DND-41 (cell line): ENCODE results near the gene ULBP3.

Experiments
- ATAC-seq: fragments of 200-7000 bp; cut with Tn5 transposase; 3 replicates; pipeline ENCODE4 v1.9.1; 2021; ENCODE audit warnings: low read depth; ENCODE audit not compliant: insufficient read depth
- DNase-seq: peaks from one replicate; pipeline ENCODE4 v3.0.0-alpha.2; 2020
- H2AFZ ChIP-seq: 2 replicates; pipeline ENCODE4 v1.6.0; 2012; ENCODE audit warnings: low read depth, low read length
- H3K27ac ChIP-seq: 2 replicates; pipeline ENCODE4 v1.5.1; 2012; ENCODE audit warnings: low read length, inconsistent platforms
- H3K27me3 ChIP-seq: fragments of 200-600 bp; sonication (generic); 2 replicates; pipeline ENCODE4 v1.6.0; 2012; ENCODE audit warnings: low read length, mild to moderate bottlenecking, inconsistent platforms; ENCODE audit not compliant: insufficient read depth, poor library complexity
- H3K36me3 ChIP-seq: 2 replicates; pipeline ENCODE4 v1.5.1; 2012; ENCODE audit warnings: low read length, inconsistent platforms; ENCODE audit not compliant: insufficient read depth
- H3K4me1 ChIP-seq: 2 replicates; pipeline ENCODE4 v1.5.1; 2012; ENCODE audit warnings: mild to moderate bottlenecking, low read length; ENCODE audit not compliant: insufficient read depth
- H3K4me2 ChIP-seq: 2 replicates; pipeline ENCODE4 v1.6.0; 2012; ENCODE audit warnings: mild to moderate bottlenecking, moderate library complexity, low read length, inconsistent platforms; ENCODE audit not compliant: insufficient read depth
- H3K4me3 ChIP-seq, 2 experiments: fragments of 200-600 bp in 1 of 2; shearing (Covaris generic) in 1 of 2; 2 replicates each; pipeline ENCODE4 v1.5.1; 2012 to 2016; ENCODE audit warnings: inconsistent platforms in 2 of 2, low read length in 2 of 2, mild to moderate bottlenecking in 2 of 2, low read depth in 1 of 2, moderate library complexity in 1 of 2
- H3K79me2 ChIP-seq: 2 replicates; pipeline ENCODE4 v1.6.0; 2012; ENCODE audit warnings: low read length, inconsistent platforms; ENCODE audit not compliant: insufficient read depth
- H3K9ac ChIP-seq: 2 replicates; pipeline ENCODE4 v1.6.0; 2012; ENCODE audit warnings: low read depth, mild to moderate bottlenecking, inconsistent platforms, low read length, moderate library complexity
- H3K9me3 ChIP-seq: 2 replicates; pipeline ENCODE4 v1.5.1; 2012; ENCODE audit warnings: low read length, moderate library complexity, mild to moderate bottlenecking, inconsistent platforms; ENCODE audit not compliant: insufficient read depth, severe bottlenecking
- H4K20me1 ChIP-seq: 2 replicates; pipeline ENCODE4 v1.6.0; 2012; ENCODE audit warnings: low read length; ENCODE audit not compliant: insufficient read depth
- EZH2 ChIP-seq: IDR thresholded peaks from 3 replicates; pipeline ENCODE4 v1.6.1; 2012; ENCODE audit warnings: borderline replicate concordance, low read depth, mild to moderate bottlenecking, moderate library complexity, low read length, inconsistent platforms; ENCODE audit not compliant: severe bottlenecking
- TF ChIP-seq, protein P1 (sequence below): IDR thresholded peaks from 2 replicates; pipeline ENCODE4 v1.5.1; 2012; ENCODE audit warnings: borderline replicate concordance, low read length, moderate library complexity, mild to moderate bottlenecking; ENCODE audit not compliant: poor library complexity, severe bottlenecking; ENCODE audit errors: extremely low read depth

The ULBP3 gene

DNA sequence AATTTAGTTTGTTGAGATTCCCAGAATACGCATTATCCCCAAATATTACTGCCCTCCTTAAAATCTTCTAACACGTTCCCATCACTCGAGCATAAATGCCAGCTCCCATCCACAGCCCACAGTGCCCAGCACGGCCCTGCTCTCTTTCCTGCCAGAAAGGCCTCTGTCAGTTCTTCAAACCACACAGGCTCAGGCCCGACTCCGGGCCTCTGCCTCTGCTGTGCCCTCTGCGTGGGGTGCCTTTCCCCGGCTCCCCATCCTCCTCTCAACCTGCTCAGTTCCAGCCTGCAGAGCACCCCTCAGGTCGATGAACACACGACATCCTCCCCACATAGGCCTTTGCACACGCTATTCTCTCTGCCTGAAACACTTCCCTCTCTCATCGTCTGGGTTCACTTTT, 12.8 kb downstream of the ULBP3 start:
- H3K27ac ChIP-seq, result no peak overlapping the region
- no peaks in the 10 kb centered on the region for H3K9me3 ChIP-seq
- no peaks in the 10 kb centered on the region for H3K4me1 ChIP-seq
- H3K4me2 ChIP-seq, result no peak overlapping the region
- H4K20me1 ChIP-seq, result no peaks in the 10 kb centered on the region; the same call in 1 of the 2 replicates
- ATAC-seq, result no peak
- no peaks in the 10 kb centered on the region for H3K79me2 ChIP-seq
- no peak for DNase-seq
- no peak overlapping the region for H3K4me3 ChIP-seq
- TF ChIP-seq, protein P1, sequence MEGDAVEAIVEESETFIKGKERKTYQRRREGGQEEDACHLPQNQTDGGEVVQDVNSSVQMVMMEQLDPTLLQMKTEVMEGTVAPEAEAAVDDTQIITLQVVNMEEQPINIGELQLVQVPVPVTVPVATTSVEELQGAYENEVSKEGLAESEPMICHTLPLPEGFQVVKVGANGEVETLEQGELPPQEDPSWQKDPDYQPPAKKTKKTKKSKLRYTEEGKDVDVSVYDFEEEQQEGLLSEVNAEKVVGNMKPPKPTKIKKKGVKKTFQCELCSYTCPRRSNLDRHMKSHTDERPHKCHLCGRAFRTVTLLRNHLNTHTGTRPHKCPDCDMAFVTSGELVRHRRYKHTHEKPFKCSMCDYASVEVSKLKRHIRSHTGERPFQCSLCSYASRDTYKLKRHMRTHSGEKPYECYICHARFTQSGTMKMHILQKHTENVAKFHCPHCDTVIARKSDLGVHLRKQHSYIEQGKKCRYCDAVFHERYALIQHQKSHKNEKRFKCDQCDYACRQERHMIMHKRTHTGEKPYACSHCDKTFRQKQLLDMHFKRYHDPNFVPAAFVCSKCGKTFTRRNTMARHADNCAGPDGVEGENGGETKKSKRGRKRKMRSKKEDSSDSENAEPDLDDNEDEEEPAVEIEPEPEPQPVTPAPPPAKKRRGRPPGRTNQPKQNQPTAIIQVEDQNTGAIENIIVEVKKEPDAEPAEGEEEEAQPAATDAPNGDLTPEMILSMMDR, result no peak
- TF ChIP-seq EZH2, result no peak
- H3K27me3 ChIP-seq, result peaks cover 58% of the 10 kb centered on the region
- H2AFZ ChIP-seq, result no peak overlapping the region
- H3K9ac ChIP-seq, result no peak overlapping the region
- no peaks in the 10 kb centered on the region for H3K36me3 ChIP-seq

DNA sequence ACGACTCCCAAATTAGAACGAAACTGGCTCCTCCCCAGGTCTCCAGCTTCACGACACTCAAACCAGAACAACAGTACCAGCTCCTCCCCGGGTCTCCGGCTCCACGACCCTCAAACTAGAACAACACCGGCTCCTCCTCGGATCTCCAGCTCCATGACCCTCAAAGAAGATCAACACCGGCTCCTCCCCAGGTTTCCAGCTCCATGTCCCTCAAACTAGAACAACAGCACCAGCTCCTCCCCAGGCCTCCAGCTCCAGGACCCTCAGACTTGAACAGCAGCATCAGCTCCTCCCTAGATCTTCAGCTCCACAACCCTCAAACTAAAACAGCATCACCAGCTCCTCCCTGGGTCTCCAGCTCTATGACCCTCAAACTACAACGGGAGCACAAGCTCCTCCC, 13.8 kb downstream of the ULBP3 start:
- ATAC-seq, result no peak
- TF ChIP-seq, protein P1, result no peak
- TF ChIP-seq EZH2, result no peak
- H3K9ac ChIP-seq, result no peak overlapping the region
- no peak overlapping the region for H3K4me2 ChIP-seq
- H3K4me3 ChIP-seq, result no peak overlapping the region
- H3K9me3 ChIP-seq, result no peaks in the 10 kb centered on the region
- no peaks in the 10 kb centered on the region for H4K20me1 ChIP-seq
- no peaks in the 10 kb centered on the region for H3K79me2 ChIP-seq
- peaks cover 50% of the 10 kb centered on the region for H3K27me3 ChIP-seq
- H3K4me1 ChIP-seq, result no peaks in the 10 kb centered on the region
- no peak overlapping the region for H2AFZ ChIP-seq
- no peak for DNase-seq
- H3K36me3 ChIP-seq, result no peaks in the 10 kb centered on the region
- H3K27ac ChIP-seq, result no peak overlapping the region

DNA sequence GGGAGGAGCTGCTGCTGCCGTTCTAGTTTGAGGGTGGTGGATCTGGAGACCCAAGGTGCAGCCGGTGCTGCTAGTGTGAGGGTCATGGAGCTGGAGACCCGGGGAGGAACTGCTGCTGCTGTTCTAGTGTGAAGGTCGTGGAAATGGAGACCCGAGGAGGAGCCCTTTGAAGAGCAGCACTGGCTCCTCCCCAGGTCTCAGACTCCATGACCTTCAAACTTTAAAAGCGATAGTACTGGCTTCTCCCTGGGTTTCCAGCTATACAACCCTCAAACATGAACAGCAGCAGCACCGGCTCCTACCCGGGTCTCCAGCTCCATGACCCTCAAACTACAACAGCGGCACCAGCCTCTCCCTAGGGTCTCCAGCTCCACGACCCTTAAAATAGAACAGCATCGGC, 15.5 kb downstream of the ULBP3 start:
- H3K4me1 ChIP-seq, result no peaks in the 10 kb centered on the region
- no peak for ATAC-seq

DNA sequence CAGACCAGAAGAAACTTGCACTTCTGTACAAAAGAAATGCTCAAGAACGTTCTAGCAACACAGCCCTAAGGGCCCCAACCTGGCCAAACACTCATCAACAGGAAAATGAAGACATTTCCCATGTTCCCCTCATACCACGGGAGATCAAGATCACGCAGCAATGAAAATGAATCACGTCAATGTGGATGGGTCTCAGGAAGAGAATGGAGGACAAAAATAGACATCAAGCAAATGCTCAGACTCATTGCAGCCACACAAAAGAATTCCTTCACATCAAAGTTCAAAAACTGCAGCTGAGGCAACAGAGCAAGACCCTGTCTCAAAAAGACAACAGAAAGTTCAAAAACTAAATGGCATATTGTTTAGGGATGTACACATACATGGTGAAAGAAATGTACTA, 18.1 kb downstream of the ULBP3 start:
- H3K27me3 ChIP-seq, result peaks cover 47% of the 10 kb centered on the region
- ATAC-seq, result no peak

More for the DNA sequence above, 15.5 kb downstream of the ULBP3 start:
- Histone ChIP-seq H4K20me1 (no peaks in the 10 kb centered on the region), H3K9me3 (no peaks in the 10 kb centered on the region), H2AFZ (no peak overlapping the region), H3K4me3 (no peak overlapping the region), H3K27me3 (peaks cover 48% of the 10 kb centered on the region), H3K36me3 (no peaks in the 10 kb centered on the region), H3K27ac (no peak overlapping the region), H3K9ac (no peak overlapping the region), H3K79me2 (no peaks in the 10 kb centered on the region), H3K4me2 (no peak overlapping the region)
- DNase-seq, result no peak
- TF ChIP-seq, protein P1, result no peak

More for the DNA sequence above, 18.1 kb downstream of the ULBP3 start:
- Histone ChIP-seq H3K4me3 (no peak overlapping the region), H3K4me1 (no peaks in the 10 kb centered on the region), H3K79me2 (no peaks in the 10 kb centered on the region), H3K27ac (no peak overlapping the region), H3K9me3 (no peaks in the 10 kb centered on the region), H3K36me3 (no peaks in the 10 kb centered on the region), H2AFZ (no peak overlapping the region), H3K9ac (no peak overlapping the region), H3K4me2 (no peak overlapping the region), H4K20me1 (no peaks in the 10 kb centered on the region)
- no peak for DNase-seq
- TF ChIP-seq EZH2, result no peak
- TF ChIP-seq, protein P1, result no peak
